Activated T-cell treated with anti-CD3 and anti-CD28 coated beads, Interleukin-2, amount 50 U/mL, for 72 hours (primary cell): ENCODE measurements around the gene NIT1. TPM values are rescaled to one million over a fixed set of nuclear protein-coding genes. Genes with fewer than 3 reads are reported as not detected.

Source experiments
- ATAC-seq, 2 donors: fragments of 150-1000 bp; cut with Tn5 transposase; replicated peaks in 1 of 2; 2 replicates each; pipeline ENCODE4 v1.10.0; 2021; ENCODE audit warnings: moderate library complexity in 2 of 2, mild to moderate bottlenecking in 1 of 2
- DNase-seq, 2 donors: peaks; one replicate each; pipeline ENCODE4 v3.0.0; 2021 to 2022; ENCODE audit warnings: mixed read lengths in 1 of 2
- H3K27ac Mint-ChIP-seq: one replicate; pipeline ENCODE4 v1.8.0; 2022; ENCODE audit warnings: mild to moderate bottlenecking, moderate library complexity, mixed read lengths
- H3K27me3 Mint-ChIP-seq: one replicate; pipeline ENCODE4 v1.8.0; 2022; ENCODE audit warnings: low read depth, mixed read lengths
- H3K36me3 Mint-ChIP-seq, 2 donors: one replicate each; pipeline ENCODE4 v1.8.0; 2022; ENCODE audit warnings: mixed read lengths in 2 of 2, mild to moderate bottlenecking in 1 of 2; ENCODE audit not compliant: insufficient read depth in 2 of 2
- H3K4me1 Mint-ChIP-seq: one replicate; pipeline ENCODE4 v1.8.0; 2022; ENCODE audit warnings: low read depth, mixed read lengths
- H3K4me3 Mint-ChIP-seq, 2 donors: one replicate each; pipeline ENCODE4 v1.8.0; 2022; ENCODE audit warnings: mild to moderate bottlenecking in 2 of 2, mixed read lengths in 2 of 2, moderate library complexity in 2 of 2
- H3K9me3 Mint-ChIP-seq, 2 donors: one replicate each; pipeline ENCODE4 v1.8.0; 2022; ENCODE audit warnings: mixed read lengths in 2 of 2
- total RNA-seq, 2 donors: library from RNA; stranded (reverse); gene quantifications; one replicate each; pipeline ENCODE4 v1.2.3, GENCODE V29; 2022

Gene NIT1
- total RNA-seq, 2 donors from 2014 or later: 82.0 to 87.2 TPM

DNA sequence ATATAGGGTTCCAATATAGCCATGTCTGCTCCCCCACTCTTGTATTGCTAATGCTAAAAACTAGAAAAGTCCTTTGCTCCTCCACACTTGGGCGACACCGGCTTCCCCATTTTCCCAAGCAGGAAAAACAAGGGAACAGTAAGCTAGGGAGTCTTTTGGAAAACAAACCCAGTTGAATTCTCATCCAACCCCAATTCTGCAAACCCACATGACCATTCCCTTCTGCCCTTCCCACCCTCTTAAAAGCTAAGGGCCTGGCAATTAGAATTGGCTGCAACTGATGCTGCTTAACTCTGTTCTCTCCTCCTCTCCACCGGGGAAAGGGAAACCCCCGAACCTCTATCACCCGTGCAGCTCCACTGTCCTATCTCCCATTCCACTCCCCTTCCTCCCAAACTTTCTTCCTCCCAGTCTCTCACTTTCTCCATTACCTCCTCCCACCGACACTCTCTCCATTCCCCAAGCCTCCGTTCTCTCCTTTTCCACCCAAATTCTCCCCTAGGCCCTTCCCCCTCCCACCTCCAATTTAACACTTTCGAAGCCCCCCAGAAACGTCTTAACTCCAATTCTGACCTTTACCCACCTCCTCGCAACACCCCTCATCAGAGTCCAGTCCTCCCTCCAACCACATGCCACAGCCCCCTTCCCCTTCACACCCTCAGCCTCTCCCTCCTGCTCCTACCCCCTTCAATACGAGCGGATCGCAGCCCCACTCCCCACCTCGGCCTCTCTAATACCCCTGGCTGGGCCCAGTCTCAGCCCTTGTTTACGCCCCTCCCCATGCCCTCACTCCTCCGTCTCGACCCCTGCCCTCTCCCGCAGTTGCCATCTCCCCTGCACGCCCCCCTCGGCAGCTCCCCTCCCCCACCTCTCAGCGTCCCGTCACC, 13.9 kb downstream of the NIT1 start:
- Mint-ChIP-seq H3K27me3 (no peaks in the 10 kb centered on the region), H3K36me3 (peaks cover 5 to 22% of the 10 kb centered on the region in 2 donors), H3K4me3 (no peak overlapping the region), H3K27ac (peak overlapping the region; percentile 99), H3K9me3 (no peaks in the 10 kb centered on the region), H3K4me1 (peaks cover 50% of the 10 kb centered on the region)
- ATAC-seq (no peak), DNase-seq (no peak)

- Mint-ChIP-seq H3K27ac (peak within 1 kb of the TSS; percentile 99), H3K9me3 (no peaks in the 10 kb centered on the region), H3K4me3 (no peak within 1 kb of the TSS), H3K4me1 (peaks cover 41% of the 10 kb centered on the region), H3K27me3 (no peaks in the 10 kb centered on the region), H3K36me3 (peaks cover 2 to 16% of the 10 kb centered on the region in 2 donors)
- ATAC-seq (peak; percentile 97), DNase-seq (peak; percentile 93 to 95)
These were observed 14.7 kb downstream of the NIT1 start, which contains the start of gene DEDD for GRCh38 chr1:161132410-161133219. TSS of gene DEDD (minus strand) at chr1:161132667. CDS start at chr1:161124462, 8,205 bp downstream.

- ATAC-seq (peak in 1 of 2 donors; percentile 0), DNase-seq (no peak)
- H3K4me1 Mint-ChIP-seq: peaks cover 34% of the 10 kb centered on the region
- H3K9me3 Mint-ChIP-seq: no peaks in the 10 kb centered on the region
- H3K36me3 Mint-ChIP-seq: peaks cover 2 to 11% of the 10 kb centered on the region in 2 donors
- H3K27ac Mint-ChIP-seq: no peak overlapping the region
- H3K27me3 Mint-ChIP-seq: no peaks in the 10 kb centered on the region
- H3K4me3 Mint-ChIP-seq: no peak overlapping the region
These were observed 15.4 kb downstream of the NIT1 start for GRCh38 chr1:161133220-161133740.

- Mint-ChIP-seq H3K9me3 (no peaks in the 10 kb centered on the region), H3K4me1 (no peaks in the 10 kb centered on the region), H3K4me3 (no peak overlapping the region), H3K27ac (no peak overlapping the region), H3K27me3 (no peaks in the 10 kb centered on the region), H3K36me3 (peaks cover 0 to 1% of the 10 kb centered on the region in 2 donors)
- ATAC-seq: no peak
- DNase-seq: no peak
These were observed 20.0 kb downstream of the NIT1 start for GRCh38 chr1:161137881-161138280.

- Mint-ChIP-seq H3K4me1 (no peaks in the 10 kb centered on the region), H3K4me3 (no peak overlapping the region), H3K27ac (peak overlapping the region; percentile 7), H3K27me3 (no peaks in the 10 kb centered on the region), H3K36me3 (peaks cover 0 to 1% of the 10 kb centered on the region in 2 donors), H3K9me3 (no peaks in the 10 kb centered on the region)
- no peak for ATAC-seq
- no peak for DNase-seq
These were observed 20.5 kb downstream of the NIT1 start for GRCh38 chr1:161138431-161138830.

GRCh38 chr1:161139766-161140165, 21.9 kb downstream of the NIT1 start:
- DNase-seq: peak in 1 of 2 donors; percentile 52

GRCh38 chr1:161140755-161141400, 23.0 kb downstream of the NIT1 start:
- no peaks in the 10 kb centered on the region for H3K27me3 Mint-ChIP-seq
- DNase-seq: no peak
- no peak for ATAC-seq
- H3K27ac Mint-ChIP-seq: no peak overlapping the region
- H3K4me1 Mint-ChIP-seq: no peaks in the 10 kb centered on the region
- H3K4me3 Mint-ChIP-seq: no peak overlapping the region
- no peaks in the 10 kb centered on the region for H3K9me3 Mint-ChIP-seq
- H3K36me3 Mint-ChIP-seq: no peaks in the 10 kb centered on the region

More at GRCh38 chr1:161139766-161140165, 21.9 kb downstream of the NIT1 start:
- H3K9me3 Mint-ChIP-seq: no peaks in the 10 kb centered on the region
- no peaks in the 10 kb centered on the region for H3K4me1 Mint-ChIP-seq
- no peak for ATAC-seq
- no peaks in the 10 kb centered on the region for H3K27me3 Mint-ChIP-seq
- peaks cover 0 to 1% of the 10 kb centered on the region in 2 donors for H3K36me3 Mint-ChIP-seq
- no peak overlapping the region for H3K27ac Mint-ChIP-seq
- H3K4me3 Mint-ChIP-seq: no peak overlapping the region

GRCh38 chr1:161145832-161146231, 27.9 kb downstream of the NIT1 start:
- DNase-seq (no peak), ATAC-seq (no peak)
- Mint-ChIP-seq H3K9me3 (no peaks in the 10 kb centered on the region), H3K27ac (no peak overlapping the region), H3K4me1 (no peaks in the 10 kb centered on the region), H3K4me3 (no peak overlapping the region), H3K27me3 (no peaks in the 10 kb centered on the region), H3K36me3 (no peaks in the 10 kb centered on the region)

DNA sequence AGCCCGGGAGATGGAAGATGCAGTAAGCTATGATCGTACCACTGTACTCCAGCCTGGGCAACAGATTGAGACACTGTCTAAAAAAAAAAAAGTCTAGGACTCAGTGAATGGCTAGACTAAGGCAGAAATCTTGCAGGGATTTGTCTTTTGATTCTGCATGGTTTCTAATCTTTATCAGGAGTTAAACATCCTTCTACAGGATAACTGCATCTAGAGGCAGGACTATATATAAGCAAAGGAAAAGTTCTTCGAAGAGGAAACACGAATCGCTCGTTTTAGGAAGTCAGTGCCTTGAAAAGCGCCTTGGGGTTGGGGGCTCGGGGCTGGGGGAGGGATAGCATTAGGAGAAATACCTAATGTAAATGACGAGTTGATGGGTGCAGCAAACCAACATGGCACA, 35.3 kb downstream of the NIT1 start:
- Mint-ChIP-seq H3K36me3 (peaks cover 5 to 6% of the 10 kb centered on the region in 2 donors), H3K27me3 (no peaks in the 10 kb centered on the region), H3K27ac (peak overlapping the region; percentile 94), H3K4me1 (peaks cover 28% of the 10 kb centered on the region), H3K4me3 (peak overlapping the region; percentile 89 to 94), H3K9me3 (no peaks in the 10 kb centered on the region)
- DNase-seq (no peak), ATAC-seq (peak in 1 of 2 donors; percentile 1)

DNA sequence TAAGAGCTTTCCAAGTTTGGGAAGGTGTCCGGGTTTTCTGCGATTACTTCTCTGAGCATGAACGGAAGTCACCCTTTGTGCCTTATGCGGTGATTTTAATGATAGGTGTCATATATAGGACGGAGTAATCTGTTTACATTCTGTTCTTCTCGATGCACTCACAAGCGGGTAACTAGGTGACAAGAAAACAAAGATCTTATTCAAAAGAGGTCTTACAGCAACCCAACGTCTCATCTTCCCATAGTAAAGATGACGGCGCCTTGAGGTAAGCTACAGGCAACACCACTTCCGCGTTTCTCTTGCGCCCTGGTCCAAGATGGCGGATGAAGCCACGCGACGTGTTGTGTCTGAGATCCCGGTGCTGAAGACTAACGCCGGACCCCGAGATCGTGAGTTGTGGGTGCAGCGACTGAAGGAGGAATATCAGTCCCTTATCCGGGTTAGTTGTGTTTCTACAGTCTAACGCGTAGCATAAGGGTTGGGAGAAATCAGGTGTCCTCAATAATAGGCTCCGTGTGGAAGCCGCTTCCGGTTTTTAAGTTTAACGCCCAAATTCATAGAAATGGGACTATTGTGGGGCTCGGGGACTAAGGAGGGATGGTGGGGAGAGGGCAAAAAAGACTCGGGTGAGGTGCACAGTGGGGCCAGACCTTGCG, 35.9 kb downstream of the NIT1 start, which contains the start of gene UFC1:
TSS of gene UFC1 (plus strand) at position 297 of the 656 bp plus-strand sequence. CDS start at position 317, 20 bp downstream.
- peak within 1 kb of the TSS; percentile 99 for H3K27ac Mint-ChIP-seq
- peak within 1 kb of the TSS; percentile 89 to 94 for H3K4me3 Mint-ChIP-seq
- ATAC-seq: peak; percentile 94 to 96
- H3K27me3 Mint-ChIP-seq: no peaks in the 10 kb centered on the region
- DNase-seq: peak; percentile 82 to 89
- no peaks in the 10 kb centered on the region for H3K9me3 Mint-ChIP-seq
- peaks cover 5 to 6% of the 10 kb centered on the region in 2 donors for H3K36me3 Mint-ChIP-seq
- H3K4me1 Mint-ChIP-seq: peaks cover 34% of the 10 kb centered on the region

DNA sequence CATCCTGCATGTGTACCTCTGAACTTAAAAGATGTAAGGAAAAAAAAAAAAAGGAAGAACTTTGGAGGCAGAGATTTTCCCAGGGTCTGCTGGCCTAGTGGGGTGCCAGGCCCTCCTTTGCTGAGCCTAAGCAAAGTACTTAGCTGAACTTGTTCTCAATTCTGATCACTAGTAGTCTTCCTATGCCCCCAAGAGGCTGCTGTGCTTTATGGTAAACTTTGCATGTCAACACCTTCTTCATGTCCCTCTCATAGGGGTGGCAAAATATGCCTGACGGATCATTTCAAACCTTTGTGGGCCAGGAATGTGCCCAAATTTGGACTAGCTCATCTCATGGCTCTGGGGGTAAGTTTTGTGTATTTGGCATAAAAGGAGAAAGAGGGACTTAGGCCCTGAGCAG, 40.0 kb downstream of the NIT1 start:
- peak overlapping the region; percentile 20 for H3K27ac Mint-ChIP-seq
- peaks cover 6 to 8% of the 10 kb centered on the region in 2 donors for H3K36me3 Mint-ChIP-seq
- ATAC-seq (no peak), DNase-seq (no peak)
- peaks cover 68% of the 10 kb centered on the region for H3K4me1 Mint-ChIP-seq
- no peaks in the 10 kb centered on the region for H3K27me3 Mint-ChIP-seq
- peak overlapping the region in 1 of 2 donors; percentile 59 for H3K4me3 Mint-ChIP-seq
- H3K9me3 Mint-ChIP-seq: no peaks in the 10 kb centered on the region
